ENCODE measurements around the gene CD9.

DNA sequence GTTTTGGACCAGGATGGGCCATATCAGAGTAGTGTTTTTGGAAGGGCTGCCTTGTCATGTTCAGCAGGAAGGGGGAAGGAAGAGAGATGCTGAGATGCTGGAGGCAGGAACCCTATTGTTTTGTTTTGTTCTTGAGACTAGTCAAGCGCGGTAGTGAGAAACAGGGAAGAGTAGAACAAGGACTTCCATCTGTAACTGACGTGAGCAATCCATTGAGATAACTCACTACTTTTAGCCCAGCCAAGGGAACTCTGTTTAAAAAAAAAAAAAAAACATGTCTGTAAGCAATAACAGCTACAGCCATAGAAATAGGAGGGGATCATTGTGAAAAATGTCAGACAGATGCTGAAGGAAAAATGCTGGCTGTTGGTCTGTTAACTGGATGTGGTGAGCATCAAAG, 34.0 kb downstream of the CD9 start:
- TF ChIP-seq CTCF (IDR thresholded peaks at IDR 0.05; ENCODE audit: borderline replicate concordance, extremely low read depth, low read length, poor library complexity, severe bottlenecking) (no peak), EZH2 (IDR thresholded peaks at IDR 0.05; ENCODE audit: borderline replicate concordance, low read depth, low read length, severe bottlenecking) (no peak)

All from DND-41 (cell line).